Renal cortical epithelial cell (primary cell): ENCODE data around the gene PYGL. TPM values are rescaled to one million over a fixed set of nuclear protein-coding genes. Genes with fewer than 3 reads are reported as not detected.
"Not testable (repeated sequence)": the region's sequence is repeated elsewhere in the genome, so short reads cannot be mapped to it uniquely, and the experiment has no call there.

Experiments
- DNase-seq: peaks from one replicate; pipeline ENCODE4 v3.0.0-alpha.2; 2011; ENCODE audit warnings: low read depth
- total RNA-seq: library from RNA; depleted of rRNA; stranded (reverse); fragments of >200 nt; gene quantifications from 2 replicates; pipeline ENCODE4 v1.2.3, GENCODE V29; 2014

Gene PYGL
- total RNA-seq, result 112 and 202 TPM in 2 replicates

DNA sequence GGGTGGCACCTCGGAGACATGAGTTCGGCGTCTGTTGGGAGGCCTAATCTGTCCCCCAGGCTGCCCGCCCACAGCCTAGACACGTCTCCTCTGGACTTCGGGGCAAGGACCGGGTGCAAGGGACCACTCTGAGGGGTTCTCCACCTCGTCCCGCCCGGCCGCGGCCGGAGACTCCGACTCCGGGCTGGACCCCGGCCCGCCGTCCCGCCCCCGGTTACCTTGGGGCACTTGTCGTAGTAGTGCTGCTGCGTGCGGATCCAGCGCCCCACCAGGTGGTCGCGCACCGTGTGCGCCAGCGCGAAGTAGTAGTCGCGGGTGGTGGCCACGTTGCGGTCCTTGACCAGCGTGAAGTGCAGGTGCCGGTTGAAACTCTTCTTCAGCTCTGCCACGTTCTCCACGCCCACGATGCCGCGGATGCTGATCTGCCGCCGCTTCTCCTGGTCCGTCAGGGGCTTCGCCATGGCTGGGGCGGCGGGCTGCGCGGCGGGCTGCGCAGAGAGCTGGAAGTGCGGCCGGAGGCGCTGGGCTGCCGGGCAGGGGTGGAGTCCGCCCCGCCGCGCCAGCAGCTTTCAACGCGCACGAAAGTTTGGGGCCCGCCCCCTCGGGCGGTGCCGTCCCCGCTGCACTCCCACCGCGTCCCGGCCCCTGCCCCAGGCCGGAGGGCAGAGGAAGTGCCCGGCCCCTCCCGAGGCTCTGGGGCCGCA, at the start of gene PYGL:
Gene PYGL (minus strand): TSS at position 541 of the 704 bp plus-strand sequence. CDS start 80 bp downstream, at position 461.
- DNase-seq, result no peak

DNA sequence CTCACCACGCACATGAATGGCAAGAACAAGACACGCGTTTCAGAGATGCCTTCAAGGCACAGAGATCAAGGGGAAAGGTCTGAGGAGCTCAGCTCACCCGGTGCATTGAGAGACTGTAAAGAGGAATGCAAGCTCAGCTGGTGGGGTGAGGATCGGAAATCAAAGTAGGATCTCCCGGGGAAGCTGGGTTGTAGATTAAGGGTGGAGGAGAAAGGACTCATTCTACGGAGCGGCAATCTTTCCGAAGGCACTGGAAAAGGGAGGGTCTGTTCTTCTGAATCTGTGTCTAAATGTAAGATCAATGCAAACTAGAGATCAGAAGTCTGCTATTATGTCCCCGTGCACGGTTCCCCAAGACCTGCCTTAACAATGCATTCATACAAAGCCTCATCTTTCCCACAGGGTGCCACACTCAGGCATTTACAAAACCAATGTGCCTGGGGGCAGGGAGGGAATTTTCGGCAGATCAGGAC, 41.6 kb upstream of the PYGL start:
- DNase-seq, result no peak

DNA sequence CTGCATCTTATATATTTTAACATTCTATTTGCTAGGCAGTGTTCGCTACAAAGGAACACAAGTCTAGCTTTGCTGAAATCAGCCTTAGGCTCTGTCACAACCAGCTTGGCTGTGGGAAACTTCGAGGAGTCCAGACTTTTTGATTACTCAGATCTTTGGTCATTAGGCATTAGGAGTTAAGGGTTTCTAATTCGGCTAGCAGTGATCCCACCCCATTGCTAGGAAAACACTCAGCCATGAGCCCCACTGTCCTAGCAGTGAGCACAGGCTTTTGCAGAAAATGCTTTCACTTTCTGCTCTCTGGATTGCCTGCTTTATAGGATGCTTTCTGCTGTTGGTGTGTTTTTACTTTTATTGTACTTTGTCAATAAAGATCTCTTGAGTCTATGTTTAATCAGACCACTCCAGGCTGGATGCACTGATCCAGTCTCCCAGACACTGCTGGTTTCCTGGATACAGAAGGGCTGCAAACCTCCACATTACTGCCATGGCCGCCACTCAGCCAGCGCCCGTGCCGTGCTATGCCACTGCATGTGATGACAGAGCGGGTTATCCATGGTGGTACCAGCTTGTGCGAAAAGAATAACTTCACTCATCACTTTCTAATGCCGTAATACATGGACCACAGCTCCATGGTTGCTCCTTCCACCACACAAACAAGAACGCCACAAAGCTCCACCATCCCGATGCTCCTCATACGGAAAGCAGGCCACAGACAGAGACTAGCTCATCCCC, 41.0 kb upstream of the PYGL start:
- no peak for DNase-seq

DNA sequence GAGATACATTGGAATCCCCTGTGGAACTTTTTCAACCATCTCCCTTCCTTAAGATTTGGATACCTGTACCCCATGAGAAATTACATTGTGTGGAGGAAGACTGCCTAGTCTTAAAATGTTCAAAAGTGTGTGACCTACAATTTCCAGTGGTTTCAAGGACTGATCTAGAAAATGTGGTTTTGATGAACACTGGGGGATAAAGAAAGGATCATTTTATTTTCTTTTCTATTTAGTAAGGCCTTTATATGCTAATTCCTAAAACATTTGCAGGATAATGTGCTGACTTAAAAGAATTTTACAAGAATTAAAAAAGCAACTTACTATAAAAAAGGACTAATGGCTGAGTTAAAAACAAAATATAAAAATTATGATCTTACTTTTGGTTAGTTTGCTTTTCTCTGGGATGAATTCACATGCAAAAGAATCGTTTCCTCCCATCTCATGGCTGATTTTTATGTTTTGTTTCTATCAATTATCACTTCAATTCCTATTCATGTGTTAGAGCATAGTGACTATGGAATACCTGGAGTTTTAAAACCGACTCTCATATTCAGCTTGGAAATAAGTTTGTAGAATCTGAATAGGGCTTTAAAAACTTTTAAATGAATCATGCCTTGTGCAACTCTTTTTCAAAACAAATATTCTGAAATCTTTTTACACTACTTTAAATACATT, 39.9 kb upstream of the PYGL start:
- no peak for DNase-seq

DNA sequence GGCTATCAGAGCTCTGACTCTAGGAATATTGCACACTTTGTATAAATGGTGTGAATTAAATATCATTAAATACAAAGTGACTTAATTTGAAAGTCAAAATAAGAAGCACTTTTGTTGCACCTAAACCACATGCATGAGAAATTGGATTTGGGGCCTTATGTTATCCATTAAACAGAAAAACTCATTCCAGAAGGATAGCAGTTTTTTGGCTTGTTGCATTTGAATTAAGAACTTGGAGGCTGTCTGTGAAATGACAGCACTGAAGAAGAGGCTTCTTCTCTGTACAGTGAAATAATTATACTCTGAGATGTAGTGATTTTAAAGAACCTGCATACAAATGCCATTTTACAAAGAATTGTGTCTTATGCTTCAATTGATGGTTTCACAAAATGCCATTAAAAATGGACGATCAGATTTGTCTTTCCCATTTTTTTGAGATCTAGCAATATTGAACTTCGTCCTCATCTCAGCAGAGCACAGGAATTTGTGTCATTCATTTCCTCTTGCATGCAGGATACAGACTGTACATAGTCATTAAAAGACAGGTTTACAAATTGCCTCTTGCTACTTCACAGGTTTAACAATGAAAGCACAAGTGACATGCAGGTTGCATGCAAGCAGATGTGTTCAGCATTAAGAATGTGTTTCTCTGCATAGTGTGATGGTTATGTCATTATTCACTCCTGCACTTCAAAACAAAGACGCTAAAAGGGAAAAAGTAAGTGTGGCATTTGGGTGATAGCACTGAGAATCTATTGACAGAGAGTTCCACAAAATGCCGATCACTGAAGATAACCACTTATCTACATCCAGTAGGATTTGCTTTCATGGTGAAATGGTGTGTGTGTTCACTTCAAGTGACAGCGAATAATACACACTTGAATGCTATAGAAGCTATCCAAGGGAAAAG, 35.9 kb upstream of the PYGL start:
- no peak for DNase-seq

DNA sequence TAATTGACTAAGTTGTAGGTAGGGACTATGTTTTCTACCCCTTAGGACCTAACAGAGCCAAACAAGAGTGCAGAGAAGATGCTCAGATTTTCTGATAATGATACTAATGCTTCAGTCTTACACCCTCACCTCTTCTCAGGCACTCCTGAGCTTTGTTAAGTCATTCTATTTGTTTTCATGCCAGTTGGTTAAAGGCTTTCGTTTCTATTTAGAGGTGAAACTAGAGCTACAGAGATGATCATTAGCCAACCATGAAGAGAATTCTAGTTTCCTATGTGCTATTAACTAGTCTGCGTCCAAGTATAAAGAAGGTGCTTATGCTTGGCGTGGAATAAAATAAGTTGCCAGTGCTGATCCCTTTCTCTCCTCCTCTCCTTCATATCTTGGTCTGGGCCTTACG, 34.6 kb upstream of the PYGL start:
- DNase-seq, result peak; percentile 51

DNA sequence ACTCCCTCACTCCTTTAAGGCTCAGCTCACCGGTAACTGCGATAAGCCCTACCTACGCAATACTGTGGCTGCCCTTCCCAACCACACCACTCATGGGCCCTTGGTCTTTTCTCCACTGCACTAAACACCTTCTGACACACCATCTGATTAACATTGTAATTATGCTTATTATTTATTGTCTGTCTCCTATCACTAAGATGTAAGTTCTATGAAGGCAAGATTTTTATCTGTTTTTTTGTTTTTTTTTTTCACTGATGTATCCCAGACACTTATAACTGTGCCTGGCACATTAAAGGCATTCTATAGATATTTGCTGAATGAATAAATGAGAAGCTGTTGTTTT, 34.2 kb upstream of the PYGL start:
- no peak for DNase-seq

DNA sequence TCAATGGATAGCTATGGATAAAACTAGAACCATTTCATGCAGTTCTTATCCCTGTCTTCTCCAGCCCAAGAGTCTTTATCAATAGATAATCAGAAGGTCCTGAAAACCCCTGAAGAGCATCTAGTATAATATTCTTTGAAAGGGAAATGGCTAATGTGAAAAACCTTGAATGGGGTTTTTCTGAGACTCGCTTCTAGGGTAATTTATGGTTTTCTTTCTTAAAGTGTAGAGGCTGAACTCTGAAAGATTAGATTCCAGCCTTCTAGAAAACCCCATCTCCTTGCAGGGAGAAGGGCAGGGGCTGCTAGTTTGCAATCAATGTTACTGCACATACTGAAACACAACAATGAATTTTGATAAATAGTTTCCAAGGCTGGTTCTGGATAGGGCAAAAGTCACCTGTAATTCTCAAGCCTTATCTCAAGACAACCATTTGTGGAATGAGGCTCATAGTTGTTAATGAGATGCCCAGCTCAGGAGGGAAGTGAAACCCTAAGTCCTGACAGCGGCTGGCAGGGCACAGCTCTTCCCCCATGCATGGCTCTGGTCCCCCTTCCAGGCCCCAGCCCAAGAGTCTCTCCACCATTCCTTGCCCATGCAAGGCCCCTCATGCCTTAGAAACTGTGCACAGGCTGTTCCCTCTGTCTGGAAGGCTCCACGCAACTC, 33.7 kb upstream of the PYGL start:
- DNase-seq, result no peak

DNA sequence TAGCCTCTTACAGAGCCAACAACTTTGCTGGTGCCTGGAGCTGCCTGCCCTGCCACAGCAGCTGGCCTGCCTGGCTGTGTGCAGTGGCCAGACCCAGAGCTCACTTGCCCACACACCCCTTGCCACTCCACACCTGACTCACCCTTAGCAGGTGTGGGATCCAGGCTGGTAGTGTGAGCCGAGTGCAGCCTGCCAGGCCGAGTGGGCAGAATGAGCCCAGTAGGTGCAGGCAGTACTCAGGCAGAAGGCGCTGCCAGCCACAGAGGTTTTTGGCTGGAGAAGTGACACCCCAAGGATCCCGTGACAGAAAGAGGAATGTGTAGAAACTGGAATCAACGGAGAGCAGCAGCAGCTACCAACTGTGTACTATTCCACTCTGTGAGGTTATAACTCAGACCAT, 29.8 kb upstream of the PYGL start:
- DNase-seq, result no peak

DNA sequence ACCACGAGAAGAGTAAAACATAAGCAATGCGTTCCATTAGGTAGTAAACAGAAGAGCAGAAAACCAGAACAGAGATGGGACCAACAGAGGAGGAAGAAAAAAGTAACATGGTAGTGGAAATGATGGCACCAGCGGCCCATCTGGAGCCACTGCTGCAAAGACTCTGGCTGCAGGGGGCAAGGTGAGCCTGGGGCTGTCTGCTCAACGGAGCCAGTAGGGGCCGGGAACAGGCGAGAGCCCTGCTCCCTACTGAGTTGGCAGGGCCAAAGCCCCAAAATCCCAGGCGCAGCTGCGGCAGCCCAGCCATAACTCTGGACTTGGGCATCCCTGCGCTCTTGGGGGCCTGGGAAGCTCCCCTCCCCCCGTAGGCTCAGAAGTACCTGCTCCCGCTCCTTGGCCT, 28.5 kb upstream of the PYGL start:
- no peak for DNase-seq

DNA sequence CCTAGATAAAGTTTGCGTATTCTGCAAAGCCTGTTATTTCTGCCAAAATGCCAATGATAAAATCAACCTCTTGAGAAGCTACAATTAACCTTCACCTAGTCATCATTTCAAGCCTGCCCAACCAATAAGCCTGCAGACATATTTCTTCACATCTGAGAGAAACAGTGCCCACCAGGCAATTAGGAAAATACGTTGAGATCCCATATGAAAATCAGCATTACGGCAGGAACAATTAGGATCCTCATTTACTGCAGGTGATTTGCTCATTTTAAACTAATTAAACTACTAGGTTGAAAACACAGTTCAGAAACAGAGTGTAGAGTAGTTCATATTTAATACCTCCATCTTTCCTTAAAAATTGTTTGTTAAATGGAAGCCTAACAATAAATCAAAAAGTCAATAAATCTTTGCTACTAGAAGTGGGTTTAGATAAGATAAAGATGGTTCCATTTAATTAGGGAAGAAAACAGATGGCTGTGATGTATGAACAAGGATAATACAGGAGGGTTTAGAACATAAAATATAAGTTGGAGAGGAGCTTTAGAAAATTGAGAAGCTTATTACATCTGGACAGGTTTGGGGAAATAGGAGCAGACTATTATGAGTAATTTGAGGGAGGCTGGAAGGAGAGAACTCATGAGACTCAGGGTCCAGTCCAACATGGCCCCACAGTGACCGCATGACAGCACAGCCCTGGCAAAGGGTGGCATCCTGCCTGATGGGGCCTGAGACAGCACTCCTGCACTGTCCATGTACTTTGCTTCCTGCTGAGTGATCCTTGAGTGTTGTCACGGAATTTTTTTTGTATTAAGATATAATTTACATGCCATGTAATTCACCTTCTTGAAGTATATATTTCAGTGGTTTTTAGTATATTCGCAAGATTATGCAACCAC, 26.9 kb upstream of the PYGL start:
- DNase-seq, result no peak

DNA sequence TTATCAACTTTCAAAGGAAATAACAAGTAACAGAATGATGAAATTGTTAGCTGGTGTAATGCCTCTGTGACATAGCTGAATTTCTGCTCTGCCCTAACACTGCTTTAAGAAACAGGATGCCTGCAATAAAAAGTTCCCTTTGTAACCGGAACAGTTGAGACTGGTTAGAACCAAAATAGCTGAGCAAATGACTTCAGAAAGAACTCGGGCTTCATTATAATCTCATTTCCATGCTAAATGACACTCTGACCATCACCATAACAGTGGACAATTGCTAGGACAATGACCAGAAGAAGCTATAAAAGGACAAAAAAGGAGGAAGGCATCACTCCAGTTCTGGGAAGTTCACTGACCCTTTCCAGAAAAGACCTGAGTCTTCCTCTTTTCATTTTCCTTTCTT, 23.5 kb upstream of the PYGL start:
- DNase-seq, result peak; percentile 57

DNA sequence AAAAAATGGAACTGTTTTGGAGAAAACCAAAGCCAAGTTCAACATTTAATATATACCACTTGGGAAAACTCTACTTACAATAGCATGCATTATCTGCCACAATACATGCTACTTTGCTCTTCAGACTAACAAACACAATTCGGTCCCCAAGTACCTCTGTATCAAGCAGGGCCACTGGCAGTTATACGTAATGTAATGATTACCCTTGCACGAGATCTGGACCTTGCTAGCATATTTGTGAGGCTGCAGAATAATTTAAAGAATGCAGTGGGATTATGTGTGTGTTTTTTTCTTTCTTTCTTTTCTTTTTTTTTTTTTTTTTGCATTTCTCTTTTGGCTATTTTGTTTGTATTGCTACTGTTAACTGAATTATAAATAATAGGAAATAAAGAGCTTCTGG, 22.8 kb upstream of the PYGL start:
- peak; percentile 42 for DNase-seq

DNA sequence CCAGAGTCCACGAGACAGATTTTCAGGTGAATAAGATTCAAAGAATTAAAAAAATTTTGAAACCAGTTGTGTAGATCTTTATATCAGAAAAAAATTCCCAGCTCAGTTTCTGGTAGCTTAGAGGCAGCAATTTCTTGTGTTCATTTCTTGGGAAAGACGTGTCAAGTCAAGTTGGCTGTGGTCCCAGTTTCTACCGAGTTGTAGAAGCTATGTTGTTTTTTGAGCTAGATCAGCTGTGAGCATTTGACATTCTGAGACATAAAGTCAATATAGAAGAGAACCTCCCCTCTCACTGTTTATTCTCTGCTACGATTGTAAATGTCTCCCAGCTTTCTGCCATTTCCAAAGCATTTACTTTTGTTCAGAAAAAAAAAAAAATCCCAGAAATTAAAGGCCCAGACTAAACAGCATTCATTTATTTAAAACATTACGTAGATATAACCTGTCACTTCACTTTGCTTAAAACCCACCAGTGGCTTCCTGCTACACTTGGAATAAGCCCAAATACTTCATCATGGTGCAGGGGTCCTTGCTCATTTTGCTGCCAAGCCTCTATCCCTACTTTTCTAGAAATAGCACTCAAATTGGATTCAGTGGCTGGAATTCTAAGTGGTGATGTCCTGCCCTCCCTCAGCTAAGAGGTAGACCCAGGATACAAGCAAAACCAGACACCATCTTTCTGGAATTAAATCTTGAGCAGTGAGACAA, 20.6 kb upstream of the PYGL start:
- peak; percentile 98 for DNase-seq

DNA sequence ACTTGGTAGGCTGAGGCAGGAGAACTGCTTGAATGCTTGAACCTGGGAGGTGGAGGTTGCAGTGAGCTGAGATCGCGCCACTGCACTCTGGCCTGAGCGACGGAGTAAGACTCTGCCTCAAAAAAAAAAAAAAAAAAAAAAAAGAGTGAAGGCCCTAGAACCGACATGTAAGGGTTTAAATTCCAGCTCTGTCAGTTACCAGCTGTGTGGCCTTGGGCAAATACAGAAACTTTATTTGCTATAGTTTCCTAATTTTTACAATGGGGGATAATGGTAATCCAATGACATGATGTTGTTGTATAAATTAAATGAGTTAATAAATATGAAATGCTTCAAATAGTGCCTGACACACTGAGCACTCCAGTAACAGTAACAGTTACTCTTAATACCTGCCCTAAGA, 19.6 kb upstream of the PYGL start:
- no peak for DNase-seq

DNA sequence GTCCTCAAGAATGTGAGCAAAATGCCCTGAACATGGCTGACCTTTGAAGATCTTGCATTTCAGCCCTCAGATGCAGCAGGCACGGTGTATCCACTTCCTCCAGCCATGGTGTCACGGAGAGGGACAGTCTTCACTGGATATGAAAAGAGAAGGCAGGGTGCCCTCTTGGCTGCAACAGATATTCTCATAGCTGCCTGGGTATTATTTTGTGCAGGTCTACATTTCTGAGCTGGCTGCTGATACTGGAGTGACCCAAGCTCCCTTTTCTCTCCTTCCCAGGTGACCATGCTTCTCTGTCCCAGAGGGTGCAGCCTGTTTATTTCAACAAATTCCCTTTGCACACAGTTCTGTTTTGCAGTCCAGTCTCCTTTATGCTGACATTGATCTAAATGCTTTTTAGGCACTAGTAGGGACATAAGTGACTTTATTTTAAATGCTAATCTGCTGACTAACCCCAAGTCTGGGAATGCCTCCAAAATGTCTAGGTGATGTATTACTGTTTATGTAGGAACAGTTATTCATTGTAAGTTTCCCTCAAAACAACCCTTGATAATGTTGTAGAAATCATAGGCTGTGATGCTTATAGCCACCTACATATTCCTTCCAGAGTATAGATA, 17.4 kb upstream of the PYGL start:
- peak; percentile 98 for DNase-seq

DNA sequence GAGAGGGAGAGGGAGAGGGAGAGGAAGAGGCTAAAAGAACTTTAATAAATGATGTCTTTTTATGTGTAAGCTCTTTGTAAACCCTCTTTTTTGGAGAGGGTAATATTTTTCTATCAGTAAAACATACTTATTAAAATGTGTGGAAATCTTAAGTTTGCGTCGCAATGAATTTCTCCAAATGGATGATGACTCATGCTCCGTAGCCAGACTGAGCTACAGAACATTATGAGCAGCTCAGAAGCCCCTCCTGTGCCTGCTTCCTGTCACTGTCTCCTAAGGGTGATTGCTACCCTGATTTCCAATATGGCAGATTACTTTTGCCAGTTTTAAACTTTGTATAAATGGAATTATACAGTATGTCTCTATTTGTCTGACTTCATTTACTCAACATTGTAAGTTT, 13.0 kb upstream of the PYGL start:
- no peak for DNase-seq

DNA sequence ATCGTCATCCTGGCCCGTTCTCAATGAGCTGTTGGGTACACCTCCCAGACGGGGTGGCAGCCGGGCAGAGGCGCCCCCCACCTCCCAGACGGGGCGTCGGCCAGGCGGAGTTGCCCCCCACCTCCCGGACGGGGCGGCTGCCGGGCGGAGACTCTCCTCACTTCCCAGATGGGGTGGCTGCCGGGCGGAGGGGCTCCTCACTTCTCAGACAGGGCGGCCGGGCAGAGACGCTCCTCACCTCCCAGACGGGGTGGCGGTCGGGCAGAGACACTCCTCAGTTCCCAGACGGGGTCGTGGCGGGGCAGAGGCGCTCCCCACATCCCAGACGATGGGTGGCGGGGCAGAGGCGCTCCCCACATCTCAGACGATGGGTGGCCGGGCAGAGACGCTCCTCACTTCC, 12.1 kb upstream of the PYGL start:
- not testable (repeated sequence) for DNase-seq

DNA sequence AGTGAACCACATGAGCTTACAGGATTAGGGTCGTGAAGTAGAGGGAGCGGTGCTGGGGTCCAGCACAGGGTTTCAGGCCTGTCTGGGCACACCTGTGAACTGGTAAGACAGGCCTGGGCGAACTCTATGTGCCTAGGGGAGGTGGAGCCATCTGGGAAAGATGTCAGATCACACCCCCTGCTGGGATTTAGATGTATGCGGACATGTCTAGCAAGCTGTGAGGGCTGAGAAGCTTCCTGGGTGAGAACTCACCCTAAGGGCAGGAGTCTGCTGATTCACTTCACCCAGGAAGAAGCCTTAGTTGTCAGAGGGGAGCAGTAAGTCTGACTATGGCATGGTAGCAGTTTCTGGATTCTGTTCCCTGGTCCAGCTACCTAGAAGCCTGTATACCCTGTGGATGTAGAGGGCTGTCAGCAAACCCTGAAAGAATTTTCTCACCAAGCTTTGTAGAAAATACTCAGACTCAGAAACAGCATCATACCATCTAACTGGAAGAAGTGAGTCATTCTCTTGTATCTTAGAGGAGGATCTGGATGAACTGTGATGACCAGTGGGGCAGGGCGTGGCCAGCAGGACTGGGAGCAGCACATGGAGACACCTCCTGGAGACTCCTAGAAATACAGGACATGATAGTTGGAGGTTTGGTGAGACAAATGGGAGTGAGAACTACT, 11.2 kb upstream of the PYGL start:
- peak; percentile 94 for DNase-seq
